Measurements from ENCODE around the gene SIPA1L3. TPM values are rescaled to one million over a fixed set of nuclear protein-coding genes. Genes with fewer than 3 reads are reported as not detected.

Gene SIPA1L3
- total and polyA plus RNA-seq, 8 donors: 19.7 to 44.8 (median 25.8) TPM

DNA sequence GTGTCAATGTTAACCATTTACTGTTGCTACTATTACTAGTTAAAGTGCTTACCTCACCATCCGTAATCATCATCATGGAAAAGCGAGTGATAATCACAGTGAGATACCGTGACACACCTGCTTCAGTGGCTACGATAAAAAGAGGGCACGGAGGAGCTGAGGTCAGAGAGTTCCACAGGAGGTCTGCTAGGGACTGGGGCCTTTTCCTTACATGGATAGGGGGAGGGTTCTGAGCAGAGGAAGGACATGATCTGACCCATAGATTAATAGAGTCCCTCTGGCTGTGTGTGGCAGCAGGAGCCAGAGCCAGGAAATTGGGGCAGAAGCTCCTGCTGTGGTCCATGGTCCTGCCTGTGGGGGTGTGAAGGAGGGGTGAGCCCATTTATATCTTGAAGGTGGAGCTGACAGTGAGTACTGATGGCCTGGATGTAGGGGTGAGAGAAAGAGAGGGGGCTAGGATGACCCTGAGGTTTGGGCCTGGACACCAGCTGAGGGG is 136.7 kb downstream of the SIPA1L3 start:
- H3K4me3 ChIP-seq: no peak overlapping the region
- no peaks in the 10 kb centered on the region for H3K9me3 ChIP-seq
- intact Hi-C loops (cut with DNase I): no loop called here
- no peak for FAIRE-seq
- no peaks in the 10 kb centered on the region for H3K27me3 ChIP-seq
- WGBS, 2 donors: 85 to 87% methylated on average over 5 of the region's 5 CpGs
- H3K27ac ChIP-seq: no peak overlapping the region
- no peaks in the 10 kb centered on the region for H3K36me3 ChIP-seq
- TF ChIP-seq, protein P1, sequence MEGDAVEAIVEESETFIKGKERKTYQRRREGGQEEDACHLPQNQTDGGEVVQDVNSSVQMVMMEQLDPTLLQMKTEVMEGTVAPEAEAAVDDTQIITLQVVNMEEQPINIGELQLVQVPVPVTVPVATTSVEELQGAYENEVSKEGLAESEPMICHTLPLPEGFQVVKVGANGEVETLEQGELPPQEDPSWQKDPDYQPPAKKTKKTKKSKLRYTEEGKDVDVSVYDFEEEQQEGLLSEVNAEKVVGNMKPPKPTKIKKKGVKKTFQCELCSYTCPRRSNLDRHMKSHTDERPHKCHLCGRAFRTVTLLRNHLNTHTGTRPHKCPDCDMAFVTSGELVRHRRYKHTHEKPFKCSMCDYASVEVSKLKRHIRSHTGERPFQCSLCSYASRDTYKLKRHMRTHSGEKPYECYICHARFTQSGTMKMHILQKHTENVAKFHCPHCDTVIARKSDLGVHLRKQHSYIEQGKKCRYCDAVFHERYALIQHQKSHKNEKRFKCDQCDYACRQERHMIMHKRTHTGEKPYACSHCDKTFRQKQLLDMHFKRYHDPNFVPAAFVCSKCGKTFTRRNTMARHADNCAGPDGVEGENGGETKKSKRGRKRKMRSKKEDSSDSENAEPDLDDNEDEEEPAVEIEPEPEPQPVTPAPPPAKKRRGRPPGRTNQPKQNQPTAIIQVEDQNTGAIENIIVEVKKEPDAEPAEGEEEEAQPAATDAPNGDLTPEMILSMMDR (IDR thresholded peaks at IDR 0.05): no peak
- no peak for ATAC-seq
- H3K4me1 ChIP-seq: no peaks in the 10 kb centered on the region
- DNase-seq: no peak

DNA sequence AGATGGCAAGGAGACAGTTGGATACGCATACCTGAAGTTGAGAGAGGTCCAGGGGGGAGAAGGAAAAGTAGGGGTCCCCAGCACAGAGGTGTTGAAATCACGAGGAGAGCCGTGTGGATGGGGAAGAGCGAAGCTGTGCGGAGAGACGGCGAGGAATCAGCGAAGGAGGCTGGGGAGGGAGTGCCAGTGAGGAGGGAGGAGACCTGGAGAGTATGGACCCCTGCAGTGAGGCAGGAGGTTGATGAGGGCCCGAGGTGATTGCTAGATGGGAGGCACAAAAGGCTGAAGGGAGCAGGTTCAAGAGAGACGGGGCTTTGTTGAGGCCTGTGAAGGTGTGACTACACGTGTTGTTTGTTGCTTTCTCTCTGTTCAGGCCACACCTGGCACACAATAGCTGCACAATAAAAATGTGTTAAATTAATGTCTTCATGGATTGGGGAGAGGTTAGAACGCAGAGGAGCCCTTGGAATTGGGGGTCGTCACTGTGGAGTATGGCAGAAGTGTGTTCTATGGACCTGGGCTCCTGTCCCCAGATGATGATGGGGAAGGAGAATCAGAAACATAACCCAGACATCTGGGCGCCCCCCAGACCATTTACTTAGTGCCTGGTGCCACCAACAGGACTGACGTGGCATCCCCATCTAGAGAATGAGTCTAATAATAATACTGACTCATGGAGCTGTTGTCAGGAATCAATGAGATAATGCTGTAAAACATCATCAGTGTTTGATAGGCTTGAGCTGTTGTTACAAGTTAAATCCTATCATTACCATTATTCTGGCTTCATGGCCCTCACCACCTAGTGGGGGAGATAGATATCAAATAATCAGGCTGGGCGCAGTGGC is 137.5 kb downstream of the SIPA1L3 start:
- Histone ChIP-seq H3K27ac (no peak overlapping the region), H3K36me3 (no peaks in the 10 kb centered on the region), H3K27me3 (no peaks in the 10 kb centered on the region), H3K4me1 (no peaks in the 10 kb centered on the region), H3K4me3 (no peak overlapping the region), H3K9me3 (no peaks in the 10 kb centered on the region)
- TF ChIP-seq, protein P1 (IDR thresholded peaks at IDR 0.05): no peak
- intact Hi-C loops (cut with DNase I): no loop called here
- DNase-seq (no peak), FAIRE-seq (no peak), ATAC-seq (no peak)
- WGBS, 2 donors: 92 to 96% methylated on average over 16 of the region's 16 CpGs

DNA sequence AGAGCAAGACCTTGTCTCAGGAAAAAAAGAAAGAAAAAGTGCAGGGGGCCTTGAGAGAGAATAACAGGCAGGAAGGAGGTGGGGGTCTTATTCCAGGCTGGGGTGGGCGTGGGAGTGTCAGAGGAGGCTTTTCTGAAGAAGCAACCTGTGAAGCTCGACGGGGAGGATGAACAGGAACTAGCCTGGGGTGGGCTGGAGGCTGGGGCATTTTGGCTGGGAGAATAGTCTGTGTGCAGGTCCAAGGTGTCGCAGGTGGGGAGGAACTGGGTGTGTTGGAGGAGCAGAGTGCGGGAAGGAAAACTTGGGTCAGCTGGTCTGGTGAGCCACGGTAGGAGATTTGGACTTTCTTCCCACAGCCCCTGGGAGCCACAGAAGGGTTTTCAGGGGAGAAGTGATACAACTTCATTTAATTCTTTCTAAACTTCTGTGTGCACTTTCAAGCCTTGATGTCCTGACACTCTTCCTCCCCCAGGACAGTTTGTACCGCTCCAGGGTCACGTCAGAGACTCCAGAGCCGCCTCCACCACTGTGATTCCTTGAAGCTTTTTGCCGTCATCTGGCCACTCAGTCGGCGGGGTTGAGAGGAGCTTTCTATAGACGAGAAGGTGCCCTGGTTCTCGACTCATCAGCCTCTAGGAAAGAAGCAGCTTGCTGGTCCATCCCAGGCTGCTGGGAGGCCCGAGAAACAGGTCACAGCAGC is 138.7 kb downstream of the SIPA1L3 start:
- intact Hi-C loops (cut with DNase I): no loop called here
- TF ChIP-seq, protein P1 (IDR thresholded peaks at IDR 0.05): no peak
- no peak overlapping the region for H3K27ac ChIP-seq
- no peaks in the 10 kb centered on the region for H3K4me1 ChIP-seq
- H3K36me3 ChIP-seq: no peaks in the 10 kb centered on the region
- ATAC-seq (no peak), DNase-seq (no peak), FAIRE-seq (no peak)
- WGBS, 2 donors: 87% methylated on average over 15 of the region's 15 CpGs
- H3K27me3 ChIP-seq: no peaks in the 10 kb centered on the region
- no peak overlapping the region for H3K4me3 ChIP-seq
- no peaks in the 10 kb centered on the region for H3K9me3 ChIP-seq

DNA sequence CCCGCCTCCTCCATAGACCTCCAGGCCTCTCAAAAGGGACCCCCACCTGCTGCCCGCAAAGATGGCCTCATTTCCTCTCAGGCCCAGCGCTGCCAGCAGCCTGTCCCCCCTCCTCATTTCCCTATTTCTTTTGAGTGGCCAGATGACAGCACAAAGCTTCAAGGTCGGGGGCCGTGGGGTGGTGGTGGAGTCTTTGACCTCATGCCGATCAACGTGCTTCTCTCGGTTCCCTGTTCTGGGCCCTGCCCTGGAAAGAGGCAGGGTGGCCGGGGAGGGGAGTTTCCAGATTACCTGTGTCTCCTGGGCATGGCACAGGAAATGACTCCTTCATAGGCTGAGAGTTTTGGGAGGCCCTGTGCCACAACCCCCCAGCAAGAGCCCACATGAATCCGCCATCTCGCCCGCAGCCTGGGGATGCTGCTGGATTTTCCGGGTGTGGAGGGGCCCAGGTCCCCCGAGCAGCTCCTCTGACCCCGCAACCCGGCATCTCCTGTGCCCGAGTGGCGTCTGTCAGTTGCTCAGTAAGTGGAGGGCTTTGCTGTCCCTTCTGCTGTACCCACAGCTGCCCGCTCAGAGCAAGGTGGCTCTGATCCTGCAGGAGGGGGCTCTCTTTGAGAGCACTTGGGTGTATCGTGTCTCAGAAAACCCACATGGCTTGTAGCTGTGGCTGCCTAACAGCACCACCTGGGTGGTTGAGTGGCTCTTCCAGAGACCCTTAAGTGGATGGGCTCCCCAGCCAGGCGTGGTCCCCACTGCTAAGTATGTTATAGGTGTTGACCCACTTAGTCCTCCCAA is 139.4 kb downstream of the SIPA1L3 start:
- FAIRE-seq (no peak), ATAC-seq (no peak)
- TF ChIP-seq, protein P1 (IDR thresholded peaks at IDR 0.05): no peak

More for the DNA sequence above, 139.4 kb downstream of the SIPA1L3 start:
- no peaks in the 10 kb centered on the region for H3K9me3 ChIP-seq
- H3K4me3 ChIP-seq: no peak overlapping the region
- H3K4me1 ChIP-seq: no peaks in the 10 kb centered on the region
- no peak for DNase-seq
- WGBS, 2 donors: 92 to 93% methylated on average over 21 of the region's 21 CpGs
- no peak overlapping the region for H3K27ac ChIP-seq
- no peaks in the 10 kb centered on the region for H3K36me3 ChIP-seq
- intact Hi-C loops (cut with DNase I): no loop called here
- H3K27me3 ChIP-seq: no peaks in the 10 kb centered on the region

All from pancreas (tissue), 10 donors.